Left ventricle myocardium inferior (tissue), 1 donor: Measurements from ENCODE around the gene MED22. TPM values are rescaled to one million over a fixed set of nuclear protein-coding genes. Genes with fewer than 3 reads are reported as not detected.

Experiments
- DNase-seq: peaks from one replicate; pipeline ENCODE4 v3.0.0-alpha.2; 2020
- H3K27ac ChIP-seq: fragments of 200-600 bp; replicated peaks from 2 replicates; pipeline ENCODE4 v1.8.0; 2021
- H3K27me3 ChIP-seq: fragments of 200-600 bp; 2 replicates; pipeline ENCODE4 v1.8.0; 2021; ENCODE audit warnings: low read depth
- H3K36me3 ChIP-seq: fragments of 200-600 bp; 2 replicates; pipeline ENCODE4 v1.8.0; 2021
- H3K4me1 ChIP-seq: fragments of 200-600 bp; 2 replicates; pipeline ENCODE4 v1.8.0; 2021
- H3K4me3 ChIP-seq: fragments of 200-600 bp; 2 replicates; pipeline ENCODE4 v1.8.0; 2021; ENCODE audit warnings: mild to moderate bottlenecking, moderate library complexity
- H3K9me3 ChIP-seq: fragments of 200-600 bp; replicated peaks from 2 replicates; pipeline ENCODE4 v1.8.0; 2021
- CTCF ChIP-seq: fragments of 200-600 bp; IDR thresholded peaks from 2 replicates; pipeline ENCODE4 v1.8.0; 2021; ENCODE audit warnings: antibody characterized with exemption, mild to moderate bottlenecking, borderline replicate concordance
- intact Hi-C: fragments of 100-400 bp; cut with micrococcal nuclease; formaldehyde crosslinking; loops from one replicate; pipeline ENCODE4 v1.11.0; 2022
- total RNA-seq: library from RNA; stranded (reverse); fragmentation: NEBNext Ultra II Directional; extraction: Animal tissue kit (Norgen Biotek cat#: 25700); gene quantifications from one replicate; pipeline ENCODE4 v1.2.1, GENCODE V29; 2021
- donor health status: DM: no; HTN: yes; CAD: no; lungs with severe emphysema.

The MED22 gene
- total RNA-seq, 1 donor from 2014 or later = 18.4 TPM

- H3K4me3 ChIP-seq = no peak overlapping the region
- intact Hi-C loops = no loop called here
- no peak for TF ChIP-seq CTCF
- no peak for DNase-seq
- no peaks in the 10 kb centered on the region for H3K9me3 ChIP-seq
- H3K27ac ChIP-seq = no peak overlapping the region
- no peaks in the 10 kb centered on the region for H3K27me3 ChIP-seq
- peaks cover 71% of the 10 kb centered on the region for H3K36me3 ChIP-seq
- H3K4me1 ChIP-seq = peaks cover 43% of the 10 kb centered on the region
Measured at GRCh38 chr9:133366435-133366834, 18.5 kb upstream of the MED22 start.

GRCh38 chr9:133362359-133363044 lies 14.6 kb upstream of the MED22 start:
- DNase-seq = no peak
- Histone ChIP-seq H3K4me1 (peaks cover 23% of the 10 kb centered on the region), H3K27me3 (no peaks in the 10 kb centered on the region), H3K36me3 (peaks cover 75% of the 10 kb centered on the region), H3K4me3 (no peak overlapping the region), H3K9me3 (no peaks in the 10 kb centered on the region), H3K27ac (no peak overlapping the region)
- no peak for TF ChIP-seq CTCF
- intact Hi-C loops = no loop called here

- Histone ChIP-seq H3K4me3 (no peak overlapping the region), H3K27me3 (no peaks in the 10 kb centered on the region), H3K4me1 (peaks cover 28% of the 10 kb centered on the region), H3K36me3 (peaks cover 66% of the 10 kb centered on the region), H3K9me3 (no peaks in the 10 kb centered on the region), H3K27ac (no peak overlapping the region)
- no peak for DNase-seq
- intact Hi-C loops = no loop called here
- TF ChIP-seq CTCF = no peak
Measured at GRCh38 chr9:133361507-133362092, 13.7 kb upstream of the MED22 start.

- no peak for TF ChIP-seq CTCF
- Histone ChIP-seq H3K4me1 (peaks cover 35% of the 10 kb centered on the region), H3K36me3 (peaks cover 57% of the 10 kb centered on the region), H3K9me3 (no peaks in the 10 kb centered on the region), H3K4me3 (no peak overlapping the region), H3K27me3 (no peaks in the 10 kb centered on the region), H3K27ac (no peak overlapping the region)
- DNase-seq = no peak
- intact Hi-C loops = no loop called here
Measured at GRCh38 chr9:133360400-133361393, 12.8 kb upstream of the MED22 start.

- H3K27ac ChIP-seq = no peak overlapping the region
- peaks cover 46% of the 10 kb centered on the region for H3K36me3 ChIP-seq
- DNase-seq = no peak
Measured at GRCh38 chr9:133359399-133360175, 11.7 kb upstream of the MED22 start.

More at GRCh38 chr9:133359399-133360175, 11.7 kb upstream of the MED22 start:
- peaks cover 46% of the 10 kb centered on the region for H3K4me1 ChIP-seq
- H3K27me3 ChIP-seq = no peaks in the 10 kb centered on the region
- H3K9me3 ChIP-seq = no peaks in the 10 kb centered on the region
- no peak overlapping the region for H3K4me3 ChIP-seq
- TF ChIP-seq CTCF = peak; percentile 36
- intact Hi-C loops = no loop called here
